HG02571 (cell line): ENCODE measurements around the gene RPS19.
A peak's percentile ranks its signal among the peaks of the same experiment; 100 is the strongest.

Experiments used
- ATAC-seq: cut with Tn5 transposase; IDR thresholded peaks from one replicate; pipeline ENCODE4 v1.9.1; 2021; ENCODE audit warnings: mild to moderate bottlenecking, moderate library complexity; ENCODE audit not compliant: unreplicated experiment

The RPS19 gene

DNA sequence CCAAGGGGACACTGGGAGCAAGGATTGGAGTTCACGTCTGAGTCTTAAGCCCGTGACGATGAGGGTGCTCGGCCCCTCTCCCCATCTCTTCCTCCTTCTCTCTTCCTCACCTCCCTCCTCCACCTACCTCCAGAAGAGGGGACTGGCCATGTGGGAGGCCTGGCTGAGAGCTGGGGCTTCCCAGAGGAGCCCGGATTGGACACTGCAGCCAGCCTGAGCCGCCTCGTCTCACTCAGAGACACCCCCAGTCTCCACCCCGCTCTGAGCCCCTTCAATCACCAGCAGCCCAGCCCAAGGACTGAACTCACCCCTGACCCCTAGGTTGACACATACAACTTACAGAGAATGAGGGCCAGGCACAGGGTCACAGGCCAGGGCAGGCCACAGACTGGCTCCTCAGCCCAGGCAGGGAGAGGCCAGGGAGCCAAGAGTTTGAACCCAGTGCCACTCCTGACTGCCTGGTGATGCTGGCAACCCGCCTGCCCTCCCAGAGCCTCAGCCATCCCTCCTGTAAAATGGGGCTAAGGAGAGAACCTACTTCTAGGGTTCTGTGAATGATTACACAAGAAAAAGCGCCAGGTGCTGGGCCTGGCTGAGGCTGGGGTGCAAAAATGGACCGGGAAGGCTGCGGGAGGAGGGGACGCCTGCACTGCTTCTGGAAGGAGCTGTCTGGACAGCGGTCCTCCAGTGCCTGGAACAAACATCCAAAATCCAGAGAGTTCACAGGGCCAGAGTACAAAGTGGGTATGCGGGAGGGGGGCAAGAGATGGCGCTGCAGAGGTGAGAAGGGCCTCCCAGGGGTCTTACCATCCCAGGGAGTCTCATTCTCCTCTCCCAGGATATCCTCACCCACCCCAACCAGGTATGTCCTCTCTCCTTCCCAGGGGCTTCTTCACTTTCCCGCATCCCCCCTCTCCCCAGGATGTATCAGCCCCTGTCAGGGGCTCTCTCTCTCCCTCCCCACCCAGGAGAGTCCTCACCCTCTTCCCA lies 18.2 kb downstream of the RPS19 start:
- peak; percentile 32 for ATAC-seq

DNA sequence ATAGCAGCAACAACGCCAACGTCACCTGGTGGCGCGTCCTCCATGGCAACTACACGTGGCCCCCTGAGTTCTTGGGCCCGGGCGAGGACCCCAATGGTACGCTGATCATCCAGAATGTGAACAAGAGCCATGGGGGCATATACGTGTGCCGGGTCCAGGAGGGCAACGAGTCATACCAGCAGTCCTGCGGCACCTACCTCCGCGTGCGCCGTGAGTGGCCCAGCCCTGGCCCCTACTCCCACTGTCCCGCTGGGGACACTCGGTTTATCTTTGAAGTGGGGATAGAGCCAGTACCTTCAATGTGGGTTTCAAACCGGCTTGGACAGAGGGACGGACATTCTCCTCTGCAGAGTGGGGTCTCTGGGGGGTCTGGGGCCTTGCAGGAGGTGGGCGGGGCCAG lies 19.0 kb downstream of the RPS19 start:
- no peak for ATAC-seq

DNA sequence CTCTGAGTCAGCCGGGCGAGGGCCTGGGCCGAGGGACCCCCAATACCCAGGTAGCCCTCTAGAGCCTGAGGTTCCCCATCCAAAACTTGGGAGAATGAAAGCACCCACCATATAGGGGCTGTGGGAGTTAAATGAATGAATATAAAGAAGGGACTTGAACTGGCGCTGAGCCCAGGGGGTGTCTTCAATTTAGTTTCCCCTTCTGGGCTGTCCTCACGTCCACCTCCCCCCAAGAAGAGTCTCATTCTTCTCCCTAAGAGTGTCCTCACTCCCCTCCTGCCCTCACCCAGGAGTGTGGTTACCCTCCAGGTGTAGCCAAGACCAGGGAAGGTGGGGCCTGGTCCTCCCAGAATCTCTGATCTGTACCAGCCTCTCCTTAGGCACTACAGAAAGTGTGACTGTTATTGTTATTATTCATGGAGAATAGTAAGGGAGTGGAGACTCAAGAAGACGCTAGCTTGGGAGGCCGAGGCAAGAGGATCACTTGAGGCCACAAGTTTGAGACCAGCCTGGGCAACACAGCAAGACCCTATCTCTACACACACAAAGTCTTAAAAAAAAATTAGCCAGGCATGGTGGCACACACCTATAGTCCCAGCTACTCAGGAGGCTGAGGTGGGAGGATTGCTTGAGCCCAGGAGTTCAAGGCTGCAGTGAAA lies 19.7 kb downstream of the RPS19 start:
- ATAC-seq = no peak

DNA sequence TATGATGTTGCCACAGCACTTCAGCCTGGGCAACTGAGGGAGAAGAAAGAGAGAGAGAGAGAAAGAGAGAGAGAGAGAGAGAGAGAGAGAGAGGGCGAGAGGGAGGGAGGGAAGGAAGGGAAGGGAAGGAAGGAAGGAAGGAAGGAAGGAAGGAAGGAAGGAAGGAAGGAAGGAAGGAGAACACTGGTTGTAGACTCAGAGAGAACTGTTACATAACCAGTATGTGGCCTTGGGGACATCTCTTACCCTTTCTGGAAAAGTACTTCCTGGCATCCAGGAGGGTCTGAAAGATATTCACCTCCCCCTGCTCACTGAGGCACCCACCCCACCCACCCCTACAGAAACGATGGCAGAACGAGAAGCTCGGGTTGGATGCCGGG lies 20.3 kb downstream of the RPS19 start:
- ATAC-seq = no peak

DNA sequence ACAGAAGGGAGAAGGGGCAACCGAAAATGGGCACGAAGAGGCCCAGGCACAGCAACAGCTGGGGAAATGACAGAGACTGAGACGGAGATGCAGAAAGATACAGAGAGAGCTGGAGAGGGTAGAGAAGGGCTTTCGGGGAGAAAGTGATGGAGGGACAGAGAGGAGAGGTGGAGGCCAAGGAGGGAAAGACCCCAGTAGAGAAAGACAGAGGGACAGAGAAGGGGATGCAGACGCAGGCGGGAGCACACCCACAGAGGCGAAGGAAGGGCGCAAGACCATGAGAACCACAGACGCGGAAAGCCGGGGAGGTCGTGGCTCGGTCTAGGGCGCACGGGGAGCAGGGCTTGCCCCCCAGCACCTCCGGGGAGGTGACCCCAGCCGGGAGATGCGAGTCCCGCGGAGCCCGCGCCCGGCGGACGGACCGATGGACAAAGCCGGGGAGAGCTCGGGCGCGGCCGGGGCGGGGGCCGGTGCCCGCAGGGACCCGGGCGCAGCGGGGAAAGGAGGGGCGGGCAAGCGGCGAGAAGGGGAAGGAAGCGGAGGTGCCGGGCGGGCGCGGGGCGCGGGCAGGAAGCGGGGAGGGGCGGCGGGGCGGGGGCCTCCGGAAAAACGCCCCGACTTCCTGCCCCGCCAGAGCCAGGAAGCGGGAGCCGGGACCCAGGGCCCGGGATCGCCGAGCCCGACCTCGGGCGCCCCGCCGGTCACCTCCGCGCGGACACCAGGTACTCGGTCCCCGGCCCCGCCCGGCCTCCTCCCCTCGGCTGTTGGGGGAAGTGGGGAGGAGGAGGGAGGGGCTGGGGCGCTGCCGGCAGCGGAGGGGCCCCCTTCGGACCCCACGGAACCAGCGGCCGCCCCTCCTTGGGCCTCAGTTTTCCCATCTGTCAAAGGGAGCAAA lies 22.8 kb downstream of the RPS19 start, which contains the start of gene ARHGEF1:
Gene ARHGEF1, plus strand, starts transcription at position 617 of the 895 bp plus-strand sequence. CDS start 4,899 bp downstream, outside the sequence.
- no peak for ATAC-seq

DNA sequence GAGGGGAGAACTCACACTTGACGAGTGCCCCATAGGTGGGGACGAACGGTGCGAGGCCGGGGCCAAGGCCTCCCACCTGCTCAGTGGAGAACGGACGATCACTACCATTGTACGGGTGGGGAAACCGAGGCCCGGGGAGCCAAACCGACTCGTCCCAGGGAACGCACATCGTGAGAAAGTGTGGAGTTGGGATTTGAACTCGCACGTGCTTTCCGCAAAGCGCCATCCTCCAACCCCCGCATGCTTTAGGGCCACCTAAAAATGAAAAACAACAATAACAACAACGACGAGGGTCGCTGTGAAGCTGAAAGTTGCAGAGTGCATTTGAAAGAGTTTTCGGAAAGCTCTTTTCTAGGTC lies 23.4 kb downstream of the RPS19 start:
- ATAC-seq = no peak

DNA sequence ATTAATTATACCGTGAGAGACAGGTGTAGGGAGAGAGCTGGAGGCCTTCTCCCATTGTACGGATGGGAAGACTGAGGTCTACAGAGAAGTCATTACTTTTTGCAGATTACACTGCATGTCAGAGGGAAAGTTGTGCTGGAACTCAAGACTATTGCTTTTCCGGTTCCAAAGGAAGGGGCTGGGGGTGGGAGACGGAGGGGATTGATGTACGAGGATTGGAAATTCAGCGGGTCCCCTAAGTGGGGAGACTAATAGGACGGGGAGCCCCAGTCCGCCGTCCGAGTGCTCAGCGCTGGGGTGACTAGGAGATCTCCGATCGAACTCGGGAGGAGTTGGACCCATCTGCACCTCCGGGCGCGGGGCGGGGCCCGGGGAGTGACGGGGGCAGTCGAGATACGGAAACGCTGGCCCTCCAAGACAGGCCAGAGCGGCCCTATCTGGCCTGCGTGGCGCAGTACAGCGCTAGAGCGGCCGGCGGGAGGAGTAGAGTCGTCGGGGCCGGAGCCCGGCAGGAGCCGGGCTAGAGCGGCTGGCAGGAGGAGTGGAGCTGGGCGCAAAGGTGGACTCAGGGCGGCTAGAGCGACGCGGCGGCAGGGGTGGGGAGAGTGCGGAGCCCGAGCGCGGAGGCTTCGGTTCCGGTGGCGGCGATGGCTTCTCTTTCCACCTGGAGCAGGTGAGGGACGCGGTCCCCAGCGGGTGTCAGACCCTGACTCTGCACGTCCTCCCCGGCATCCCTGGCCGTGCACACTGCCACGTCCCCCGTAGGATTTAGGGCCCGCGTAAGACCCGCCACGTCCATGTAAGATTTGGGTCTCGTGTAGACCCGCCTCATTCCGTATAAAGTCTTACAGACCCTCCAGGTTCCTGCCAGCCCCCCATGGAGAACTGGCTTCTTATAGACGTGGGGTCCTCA lies 24.0 kb downstream of the RPS19 start:
- ATAC-seq = peak; percentile 73

DNA sequence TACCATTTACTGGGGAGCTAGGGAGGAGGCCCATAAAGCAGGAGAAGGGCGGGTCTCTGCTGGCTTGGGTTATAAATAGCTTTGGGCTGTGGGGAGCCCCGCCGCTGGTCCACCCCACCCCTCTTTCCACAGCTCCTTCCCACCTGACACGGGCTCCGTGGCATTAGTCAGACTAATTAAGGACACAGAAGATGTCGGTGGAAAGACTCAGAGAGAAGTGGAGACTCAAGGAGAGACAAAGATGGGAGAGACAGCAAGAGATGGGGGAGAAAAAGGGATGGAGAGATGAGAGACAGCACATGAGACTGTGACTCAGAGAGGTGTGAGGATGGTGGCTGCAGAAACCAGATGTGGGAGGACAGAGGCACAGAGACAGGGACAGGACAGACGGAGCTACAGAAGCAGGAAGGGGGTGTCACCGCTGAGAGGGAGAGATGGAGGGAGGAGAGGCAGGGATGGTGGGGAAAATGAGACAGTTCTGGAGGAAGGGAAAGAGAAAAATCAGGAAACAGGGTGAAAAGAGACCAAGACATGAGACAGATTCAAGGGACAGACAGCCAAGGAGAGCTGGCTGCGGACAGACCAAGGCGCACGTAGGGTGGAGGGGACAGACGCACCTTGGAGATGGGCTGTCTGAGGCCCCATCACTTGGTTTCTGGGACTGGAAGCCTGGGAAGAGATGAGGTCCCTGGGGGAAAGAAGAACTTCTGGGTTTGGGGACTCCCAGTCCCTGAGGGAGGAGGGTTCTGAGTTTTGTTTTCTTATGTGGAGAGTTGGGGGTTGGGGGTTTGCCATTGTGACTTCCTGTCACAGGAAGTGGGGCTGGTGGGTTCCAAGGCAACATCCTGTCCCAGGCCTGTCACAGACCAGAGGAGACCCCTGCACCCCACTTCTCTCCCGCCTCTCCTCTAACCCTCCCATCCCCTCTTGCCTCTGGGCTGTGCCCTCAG lies 27.0 kb downstream of the RPS19 start:
- ATAC-seq = no peak

DNA sequence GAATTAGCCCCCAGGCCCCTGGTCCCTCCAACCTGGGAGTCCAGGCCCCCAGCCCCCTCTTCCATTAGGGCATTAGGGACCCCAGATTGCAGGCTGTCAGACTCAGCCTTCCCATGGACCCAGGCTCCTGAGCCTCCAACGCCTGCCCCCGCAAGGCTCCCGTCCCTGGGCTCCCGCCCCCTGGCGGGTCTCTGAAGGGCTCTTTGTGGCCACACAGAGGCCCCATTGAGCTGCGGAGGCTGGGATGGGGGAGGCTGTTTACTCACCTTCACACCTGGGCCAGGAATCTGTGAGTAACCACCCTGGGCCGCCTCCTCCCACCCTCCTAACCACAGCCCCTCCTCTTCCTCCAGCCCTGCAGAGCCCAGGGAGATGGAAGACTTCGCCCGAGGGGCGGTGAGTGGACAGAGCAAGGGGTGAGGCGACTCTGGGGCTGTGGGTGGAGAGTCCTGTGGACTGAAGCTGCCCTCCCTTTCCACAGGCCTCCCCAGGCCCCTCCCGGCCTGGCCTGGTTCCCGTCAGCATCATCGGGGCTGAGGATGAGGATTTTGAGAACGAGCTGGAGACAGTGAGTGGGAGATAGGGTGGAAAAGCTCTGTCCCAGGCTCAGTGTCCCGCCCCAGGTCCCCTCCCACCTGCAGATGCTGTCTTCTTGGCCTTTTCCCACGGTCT lies 27.8 kb downstream of the RPS19 start:
- ATAC-seq = no peak

DNA sequence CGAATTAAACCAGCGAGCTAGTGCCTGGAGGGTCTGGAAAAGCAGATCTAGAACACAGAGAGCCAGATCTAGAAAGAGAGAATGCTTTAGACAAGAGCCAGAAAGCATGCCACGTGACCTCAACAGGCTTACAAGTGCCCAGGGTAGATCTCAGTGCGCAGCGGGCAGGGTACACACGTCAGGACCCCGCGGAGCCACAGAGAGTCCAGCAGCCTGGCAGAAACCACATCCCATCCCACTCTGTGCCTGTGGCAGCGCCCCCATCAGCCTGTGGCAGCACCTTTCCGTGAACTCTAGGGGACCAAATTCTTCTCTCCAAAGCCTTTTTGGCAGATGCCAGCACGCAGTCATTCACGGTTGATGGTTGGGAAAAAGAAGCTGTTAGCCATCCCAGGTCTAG lies 28.9 kb downstream of the RPS19 start:
- ATAC-seq = no peak

DNA sequence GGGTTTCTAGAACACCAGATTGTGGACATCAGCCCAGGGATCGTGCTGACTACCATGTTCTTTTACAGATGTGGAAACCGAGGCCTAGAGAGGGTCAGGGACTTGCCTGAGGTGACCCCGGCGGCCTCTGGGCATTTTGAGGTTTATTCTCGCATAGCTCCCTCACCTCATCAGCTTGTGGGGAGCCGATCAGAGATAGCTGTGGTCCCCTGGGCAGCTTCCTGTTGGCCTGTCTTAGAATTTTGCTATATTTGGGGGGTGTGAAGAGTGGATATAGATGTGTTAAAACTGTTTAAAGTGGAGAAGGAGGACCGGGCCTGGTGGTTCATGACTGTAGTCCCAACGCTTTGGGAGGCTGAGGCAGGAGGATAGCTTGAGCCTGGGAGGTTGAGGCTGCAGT lies 29.8 kb downstream of the RPS19 start:
- no peak for ATAC-seq

DNA sequence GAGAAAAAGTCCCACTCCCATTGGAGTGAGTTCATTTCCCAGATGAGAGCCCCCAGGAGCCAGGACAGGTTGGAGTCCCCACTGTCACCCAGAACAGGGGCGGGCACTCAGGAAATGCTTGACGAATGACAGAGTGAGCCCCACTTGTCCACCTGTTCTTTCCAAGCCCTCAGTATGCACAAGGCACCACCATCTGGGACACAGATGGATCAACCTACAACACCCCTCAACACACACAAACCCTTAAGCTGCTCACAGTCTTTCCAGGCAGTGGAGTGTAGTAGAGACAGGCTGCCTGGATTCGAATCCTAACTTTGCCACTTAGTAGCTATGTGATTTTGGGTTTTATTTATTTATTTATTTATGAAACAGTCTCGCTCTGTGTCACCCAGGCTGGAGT lies 30.9 kb downstream of the RPS19 start:
- no peak for ATAC-seq

DNA sequence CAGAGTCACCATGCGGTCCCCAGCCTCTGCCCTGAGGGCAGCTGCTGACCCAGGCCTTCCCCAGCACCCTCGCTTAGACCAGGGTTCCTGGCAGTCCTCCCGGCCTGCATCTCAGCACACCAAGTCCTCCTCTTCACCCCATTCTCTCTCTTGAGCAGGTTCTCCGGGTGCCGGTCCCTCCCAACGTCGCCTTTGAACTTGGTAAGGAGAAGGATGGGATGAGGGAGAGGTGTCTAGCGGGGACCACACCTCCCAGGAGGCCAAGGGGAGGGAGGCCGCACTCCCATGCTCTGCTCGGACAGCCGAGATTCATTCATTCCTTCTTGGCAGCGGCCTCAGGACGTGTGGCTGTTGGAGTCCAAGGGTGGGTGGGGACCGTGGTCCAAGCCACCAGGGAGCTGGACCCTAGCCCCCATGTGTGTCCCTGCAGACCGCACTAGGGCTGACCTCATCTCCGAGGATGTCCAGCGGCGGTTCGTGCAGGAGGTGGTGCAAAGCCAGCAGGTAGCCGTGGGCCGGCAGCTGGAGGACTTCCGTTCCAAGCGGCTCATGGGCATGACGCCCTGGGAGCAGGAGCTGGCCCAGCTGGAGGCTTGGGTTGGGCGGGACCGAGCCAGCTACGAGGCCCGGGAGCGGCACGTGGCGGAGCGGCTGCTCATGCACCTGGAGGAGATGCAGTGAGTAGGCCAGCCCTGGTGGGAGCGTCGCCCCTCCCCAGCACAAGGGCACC lies 32.3 kb downstream of the RPS19 start:
- ATAC-seq = no peak

DNA sequence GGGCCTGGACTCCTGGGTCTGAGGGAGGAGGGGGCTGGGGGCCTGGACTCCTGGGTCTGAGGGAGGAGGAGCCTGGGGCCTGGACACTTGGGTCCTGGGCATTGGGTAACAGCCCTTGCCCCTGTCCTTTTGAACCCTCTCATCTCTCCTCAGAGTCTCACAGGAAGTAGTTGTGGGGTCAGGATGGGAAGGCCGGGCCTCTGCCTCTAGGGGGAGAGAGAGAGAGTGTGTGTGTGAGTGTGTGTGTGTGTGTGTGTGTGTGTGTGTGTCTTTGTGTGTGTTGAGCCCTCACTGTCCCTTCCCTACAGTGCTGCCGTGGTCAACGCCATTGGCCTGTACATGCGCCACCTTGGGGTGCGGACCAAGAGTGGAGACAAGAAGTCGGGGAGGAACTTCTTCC lies 33.8 kb downstream of the RPS19 start:
- ATAC-seq = no peak

DNA sequence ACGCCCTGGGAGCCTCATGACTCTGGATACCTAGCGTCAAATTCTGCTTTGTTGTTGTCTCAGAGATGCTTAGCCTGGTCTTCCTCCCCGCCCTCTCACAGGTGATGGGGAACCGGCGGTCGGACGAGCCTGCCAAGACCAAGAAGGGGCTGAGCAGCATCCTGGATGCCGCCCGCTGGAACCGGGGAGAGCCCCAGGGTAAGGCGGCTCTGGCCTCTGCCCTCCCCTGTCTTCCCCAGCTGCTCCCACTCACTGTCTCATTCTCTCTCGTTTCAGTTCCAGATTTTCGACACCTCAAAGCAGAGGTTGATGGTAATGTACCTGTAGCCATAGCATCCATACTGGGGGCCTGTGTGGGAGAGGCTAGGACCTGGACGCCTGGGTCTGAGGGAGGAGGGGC lies 34.3 kb downstream of the RPS19 start:
- no peak for ATAC-seq

DNA sequence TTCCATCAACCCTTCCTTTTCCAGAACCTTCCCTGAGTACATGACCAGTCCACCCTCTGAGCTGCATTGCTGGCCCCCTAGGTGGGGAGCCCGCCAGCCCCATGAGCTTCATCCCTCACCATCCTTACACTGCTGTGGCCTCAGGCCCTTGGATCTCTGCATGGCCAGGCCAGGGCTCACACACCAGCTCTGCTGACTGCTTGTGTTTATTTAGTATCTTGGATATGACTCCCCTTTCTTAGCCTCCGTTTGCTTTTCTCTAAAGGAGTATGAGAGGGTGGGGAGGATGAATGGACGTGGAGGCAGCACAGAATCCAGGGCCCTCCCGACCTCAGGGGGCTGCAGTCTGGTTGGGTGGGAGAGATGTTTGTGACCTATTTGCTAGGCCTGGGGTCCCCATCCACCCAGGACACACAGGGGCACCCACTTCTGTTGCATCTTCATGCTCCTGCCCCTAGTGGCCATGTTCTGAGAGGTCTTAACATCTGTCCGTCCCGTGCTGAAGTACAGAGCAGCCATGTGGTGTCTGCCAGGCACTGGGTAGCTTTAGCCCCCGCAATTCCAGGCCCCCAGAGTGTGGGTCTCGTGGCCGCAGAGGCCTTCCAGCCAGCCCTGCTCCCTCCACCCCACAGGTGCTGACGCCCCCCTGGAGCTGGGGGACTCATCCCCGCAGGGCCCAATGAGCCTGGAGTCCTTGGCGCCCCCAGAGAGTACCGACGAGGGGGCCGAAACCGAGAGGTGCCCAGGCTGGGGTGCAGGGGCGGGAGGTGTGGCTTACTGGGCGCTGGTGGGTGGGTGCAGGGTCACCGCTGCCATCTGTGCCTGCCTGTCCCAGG lies 35.9 kb downstream of the RPS19 start:
- no peak for ATAC-seq

DNA sequence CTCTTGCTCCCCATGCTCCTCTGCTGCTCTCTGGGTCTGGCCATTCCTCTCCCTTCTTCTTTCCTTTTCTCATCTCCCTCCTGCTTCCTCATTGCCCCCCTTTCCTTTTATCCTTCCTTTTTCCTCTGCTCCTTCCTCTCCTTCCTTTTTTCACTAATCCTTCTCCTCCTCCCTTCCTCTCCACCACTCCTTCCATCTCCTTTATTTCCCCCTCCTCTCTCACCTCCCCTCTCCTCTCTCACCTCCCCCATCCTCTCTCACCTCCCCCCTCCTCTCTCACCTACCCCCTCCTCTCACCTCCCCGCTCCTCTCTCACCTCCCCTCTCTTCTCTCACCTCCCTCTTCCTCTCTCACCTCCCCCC lies 36.5 kb downstream of the RPS19 start:
- ATAC-seq = no peak
